Stomach smooth muscle (tissue), 2 donors: ENCODE data around the gene ANKRD52.
A peak's percentile ranks its signal among the peaks of the same experiment; 100 is the strongest.

Experiments
- H3K27ac ChIP-seq: one replicate; pipeline ENCODE4 v1.7.0; 2013; ENCODE audit warnings: mild to moderate bottlenecking, low read length, inconsistent platforms
- H3K27me3 ChIP-seq, 2 donors: one replicate each; pipeline ENCODE4 v1.7.0; 2013; ENCODE audit warnings: low read length in 2 of 2; ENCODE audit not compliant: insufficient read depth in 2 of 2, control insufficient read depth in 1 of 2
- H3K36me3 ChIP-seq, 2 donors: one replicate each; pipeline ENCODE4 v1.7.0; 2013; ENCODE audit warnings: low read length in 2 of 2; ENCODE audit not compliant: control insufficient read depth in 2 of 2, insufficient read depth in 2 of 2
- H3K4me1 ChIP-seq: one replicate; pipeline ENCODE4 v1.7.0; 2013; ENCODE audit warnings: low read length; ENCODE audit not compliant: control insufficient read depth, insufficient read depth
- H3K4me3 ChIP-seq, 2 donors: one replicate each; pipeline ENCODE4 v1.7.0; 2013; ENCODE audit warnings: low read length in 2 of 2
- H3K9ac ChIP-seq, 2 donors: one replicate each; pipeline ENCODE4 v1.7.0; 2013; ENCODE audit warnings: low read length in 2 of 2, mild to moderate bottlenecking in 1 of 2
- H3K9me3 ChIP-seq, 2 donors: one replicate each; pipeline ENCODE4 v1.7.0; 2013; ENCODE audit warnings: low read length in 2 of 2; ENCODE audit not compliant: control insufficient read depth in 2 of 2
- donor health status: healthy.
- donor health status: Pancreatic carcinoma.

ANKRD52 gene

GRCh38 chr12:56241424-56242303 lies 16.5 kb downstream of the ANKRD52 start:
- Histone ChIP-seq H3K9ac (no peak overlapping the region), H3K4me1 (no peaks in the 10 kb centered on the region), H3K27me3 (no peaks in the 10 kb centered on the region), H3K9me3 (no peaks in the 10 kb centered on the region), H3K36me3 (peaks cover 53 to 57% of the 10 kb centered on the region in 2 donors), H3K27ac (no peak overlapping the region), H3K4me3 (no peak overlapping the region)

DNA sequence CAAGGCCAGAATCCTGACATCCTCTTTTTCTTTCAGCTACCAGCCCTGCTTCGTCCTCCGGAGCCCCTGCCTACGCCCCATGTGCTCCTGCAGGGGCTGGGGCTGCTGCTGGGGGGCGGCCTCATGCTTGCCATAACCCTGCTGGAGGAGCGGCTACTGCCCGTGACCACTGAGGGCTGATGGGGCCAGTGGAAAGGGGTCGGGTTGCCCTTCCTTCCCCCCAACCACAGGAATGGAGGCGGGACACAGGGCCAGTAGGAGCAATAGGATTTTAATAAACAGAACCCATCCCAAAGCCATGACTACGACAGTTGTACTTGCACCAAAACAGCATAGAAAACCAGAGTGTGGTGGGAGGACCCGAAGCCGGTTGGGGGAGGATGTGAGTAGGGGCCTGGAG lies 20.6 kb downstream of the ANKRD52 start:
- Histone ChIP-seq H3K9ac (no peak overlapping the region), H3K27me3 (no peaks in the 10 kb centered on the region), H3K4me3 (no peak overlapping the region), H3K4me1 (no peaks in the 10 kb centered on the region), H3K36me3 (peaks cover 22 to 27% of the 10 kb centered on the region in 2 donors), H3K27ac (no peak overlapping the region), H3K9me3 (no peaks in the 10 kb centered on the region)

DNA sequence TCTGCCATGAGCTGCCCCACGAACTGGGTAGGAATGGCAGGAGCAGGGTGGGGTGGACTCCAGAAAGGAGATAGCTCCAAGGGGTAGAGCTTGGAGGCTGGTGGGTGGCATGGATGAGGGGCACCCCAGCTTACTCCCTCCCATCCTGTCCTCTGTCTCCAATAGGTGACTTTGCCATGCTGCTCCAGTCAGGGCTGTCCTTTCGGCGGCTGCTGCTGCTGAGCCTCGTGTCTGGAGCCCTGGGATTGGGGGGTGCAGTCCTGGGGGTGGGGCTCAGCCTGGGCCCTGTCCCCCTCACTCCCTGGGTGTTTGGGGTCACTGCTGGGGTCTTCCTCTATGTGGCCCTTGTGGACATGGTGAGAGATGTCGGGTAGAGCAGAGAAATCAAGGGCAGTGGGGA lies 21.2 kb downstream of the ANKRD52 start:
- no peaks in the 10 kb centered on the region for H3K4me1 ChIP-seq
- peaks cover 21 to 24% of the 10 kb centered on the region in 2 donors for H3K36me3 ChIP-seq
- no peak overlapping the region for H3K4me3 ChIP-seq
- no peaks in the 10 kb centered on the region for H3K9me3 ChIP-seq
- H3K9ac ChIP-seq: no peak overlapping the region
- H3K27me3 ChIP-seq: no peaks in the 10 kb centered on the region
- no peak overlapping the region for H3K27ac ChIP-seq

DNA sequence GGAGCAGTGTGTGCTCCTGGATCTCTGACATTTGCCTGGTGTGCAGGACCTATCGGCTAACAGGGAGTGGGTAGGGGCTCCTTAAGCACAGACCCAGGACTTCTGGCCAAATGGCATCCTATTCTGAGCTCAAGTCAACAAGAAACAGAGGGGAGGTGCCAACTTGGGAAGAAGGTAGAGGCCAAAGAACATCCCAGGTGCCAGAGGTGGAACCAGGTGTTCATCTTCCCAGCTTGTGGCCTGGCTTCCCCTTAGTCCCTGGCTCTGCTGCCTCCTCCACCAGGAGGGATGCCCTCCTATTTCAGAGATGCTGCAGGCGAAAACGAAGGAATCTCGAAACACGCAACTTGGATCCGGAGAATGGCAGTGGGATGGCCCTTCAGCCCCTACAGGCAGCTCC lies 22.1 kb downstream of the ANKRD52 start:
- no peak overlapping the region for H3K27ac ChIP-seq
- H3K9me3 ChIP-seq: no peaks in the 10 kb centered on the region
- no peaks in the 10 kb centered on the region for H3K27me3 ChIP-seq
- no peaks in the 10 kb centered on the region for H3K4me1 ChIP-seq
- no peak overlapping the region for H3K9ac ChIP-seq
- no peak overlapping the region for H3K4me3 ChIP-seq
- peaks cover 12 to 15% of the 10 kb centered on the region in 2 donors for H3K36me3 ChIP-seq

- Histone ChIP-seq H3K36me3 (peaks cover 6 to 10% of the 10 kb centered on the region in 2 donors), H3K4me3 (no peak overlapping the region), H3K4me1 (no peaks in the 10 kb centered on the region), H3K9ac (no peak overlapping the region), H3K27ac (no peak overlapping the region), H3K27me3 (no peaks in the 10 kb centered on the region), H3K9me3 (no peaks in the 10 kb centered on the region)
These were observed 23.3 kb downstream of the ANKRD52 start for GRCh38 chr12:56234746-56235436.

GRCh38 chr12:56231184-56231582 lies 27.0 kb downstream of the ANKRD52 start:
- H3K27ac ChIP-seq: no peak overlapping the region
- H3K9me3 ChIP-seq: no peaks in the 10 kb centered on the region
- H3K4me3 ChIP-seq: no peak overlapping the region
- H3K9ac ChIP-seq: no peak overlapping the region
- H3K36me3 ChIP-seq: peaks cover 0 to 4% of the 10 kb centered on the region in 2 donors
- no peaks in the 10 kb centered on the region for H3K27me3 ChIP-seq
- no peaks in the 10 kb centered on the region for H3K4me1 ChIP-seq

- H3K4me3 ChIP-seq: no peak overlapping the region
These were observed 27.6 kb downstream of the ANKRD52 start for GRCh38 chr12:56230432-56231183.

DNA sequence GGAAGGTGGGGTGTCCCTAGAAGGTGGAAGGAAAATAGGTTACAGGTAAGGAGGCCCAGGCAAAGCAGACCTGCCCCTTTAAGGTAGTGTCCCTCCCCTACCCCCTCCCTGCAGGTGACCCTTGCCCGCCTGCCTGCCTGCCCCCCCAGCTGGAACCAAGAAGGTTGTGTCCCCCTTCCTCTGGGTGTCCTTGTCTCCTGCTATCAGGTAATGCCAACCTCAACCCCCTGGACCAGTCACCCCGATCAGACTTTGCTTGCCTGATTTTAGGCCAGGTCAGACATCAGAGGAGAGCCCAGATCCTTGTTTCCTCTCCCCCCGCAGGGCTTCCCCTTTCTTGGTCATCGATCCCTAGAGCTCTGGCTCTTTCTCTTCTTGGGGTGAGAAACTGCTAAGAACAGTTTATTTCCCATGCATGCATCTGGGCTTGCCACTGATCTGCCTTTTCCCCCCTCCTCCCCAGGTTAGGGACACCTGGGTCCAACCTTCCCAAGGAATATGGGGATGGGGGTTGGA lies 28.2 kb downstream of the ANKRD52 start, which contains the start of gene SLC39A5:
SLC39A5 (plus strand) TSS at position 136 of the 516 bp plus-strand sequence. CDS start 1,224 bp downstream, outside the sequence.
- Histone ChIP-seq H3K27me3 (no peaks in the 10 kb centered on the region), H3K4me3 (no peak within 1 kb of the TSS), H3K4me1 (peaks cover 3% of the 10 kb centered on the region), H3K36me3 (peaks cover 0 to 10% of the 10 kb centered on the region in 2 donors), H3K9ac (no peak within 1 kb of the TSS), H3K27ac (no peak within 1 kb of the TSS), H3K9me3 (no peaks in the 10 kb centered on the region)

More at GRCh38 chr12:56230432-56231183, 27.6 kb downstream of the ANKRD52 start:
- no peaks in the 10 kb centered on the region for H3K4me1 ChIP-seq
- peaks cover 0 to 7% of the 10 kb centered on the region in 2 donors for H3K36me3 ChIP-seq
- H3K27ac ChIP-seq: no peak overlapping the region
- no peaks in the 10 kb centered on the region for H3K27me3 ChIP-seq
- H3K9ac ChIP-seq: no peak overlapping the region
- H3K9me3 ChIP-seq: no peaks in the 10 kb centered on the region

- Histone ChIP-seq H3K27ac (no peak overlapping the region), H3K4me3 (no peak overlapping the region), H3K27me3 (no peaks in the 10 kb centered on the region), H3K36me3 (peaks cover 0 to 10% of the 10 kb centered on the region in 2 donors), H3K9me3 (no peaks in the 10 kb centered on the region), H3K4me1 (peaks cover 9% of the 10 kb centered on the region), H3K9ac (no peak overlapping the region)
These were observed 29.1 kb downstream of the ANKRD52 start for GRCh38 chr12:56229082-56229481.

DNA sequence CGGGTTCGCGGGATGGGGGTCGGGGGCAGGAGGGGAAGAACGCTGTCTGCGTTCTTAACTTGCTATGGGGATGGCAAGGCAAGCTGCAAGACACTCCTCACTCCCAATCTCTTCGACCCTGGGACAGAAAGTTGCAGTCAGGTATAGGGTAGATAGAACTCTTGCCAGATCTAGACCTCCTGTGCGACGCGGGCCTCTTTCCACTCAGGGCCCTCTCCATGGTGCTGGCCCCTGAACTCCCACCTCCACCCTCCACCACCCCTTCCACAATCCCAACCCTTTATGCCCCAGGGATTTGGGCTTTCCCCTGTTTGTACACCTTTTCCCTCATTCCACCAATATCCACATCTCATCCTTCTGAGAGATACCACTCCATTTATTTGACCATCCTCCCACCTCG lies 33.2 kb downstream of the ANKRD52 start:
- Histone ChIP-seq H3K9me3 (no peaks in the 10 kb centered on the region), H3K27ac (peak overlapping the region; percentile 84), H3K9ac (peak overlapping the region; percentile 81 to 88), H3K4me1 (peaks cover 40% of the 10 kb centered on the region), H3K4me3 (peak overlapping the region; percentile 84 to 89), H3K36me3 (peaks cover 0 to 10% of the 10 kb centered on the region in 2 donors), H3K27me3 (no peaks in the 10 kb centered on the region)
